RWPE2 (cell line): ENCODE data around the gene ANKRD13A.
"Not testable (repeated sequence)": the region's sequence is repeated elsewhere in the genome, so short reads cannot be mapped to it uniquely, and the experiment has no call there.

Experiments
- ATAC-seq: fragments of 200-7000 bp; cut with Tn5 transposase; 3 replicates; pipeline ENCODE4 v1.9.1; 2021; ENCODE audit warnings: low read depth
- DNase-seq: peaks from one replicate; pipeline ENCODE4 v3.0.0-alpha.2; 2020; ENCODE audit warnings: low spot score
- H3K27ac ChIP-seq: fragments of 450-650 bp; 2 replicates; pipeline ENCODE4 v1.5.1; 2017; ENCODE audit warnings: mild to moderate bottlenecking; ENCODE audit not compliant: poor library complexity, severe bottlenecking
- H3K27me3 ChIP-seq: fragments of 250-450 bp; sonication (Bioruptor Pico); 2 replicates; pipeline ENCODE4 v1.5.1; 2021; ENCODE audit warnings: mild to moderate bottlenecking, moderate library complexity; ENCODE audit not compliant: insufficient read depth, poor library complexity, severe bottlenecking
- H3K36me3 ChIP-seq: fragments of 250-450 bp; sonication (Bioruptor Pico); 2 replicates; pipeline ENCODE4 v1.5.1; 2020; ENCODE audit warnings: low read depth, mild to moderate bottlenecking, moderate library complexity
- H3K4me1 ChIP-seq: fragments of 250-450 bp; sonication (Bioruptor Pico); 2 replicates; pipeline ENCODE4 v1.5.1; 2021; ENCODE audit warnings: mild to moderate bottlenecking, moderate library complexity; ENCODE audit not compliant: insufficient read depth, poor library complexity, severe bottlenecking
- H3K4me3 ChIP-seq: fragments of 250-450 bp; sonication (Bioruptor Pico); 2 replicates; pipeline ENCODE4 v1.5.1; 2021; ENCODE audit warnings: mild to moderate bottlenecking, moderate library complexity; ENCODE audit not compliant: severe bottlenecking
- H3K9me3 ChIP-seq: fragments of 250-450 bp; sonication (Bioruptor Pico); 2 replicates; pipeline ENCODE4 v1.5.1; 2021; ENCODE audit warnings: mild to moderate bottlenecking, moderate library complexity; ENCODE audit not compliant: severe bottlenecking
- CTCF ChIP-seq: fragments of 450-650 bp; IDR thresholded peaks from one replicate; pipeline ENCODE4 v1.5.1; 2017; ENCODE audit warnings: mild to moderate bottlenecking, moderate library complexity; ENCODE audit not compliant: poor library complexity, severe bottlenecking

The ANKRD13A gene

GRCh38 chr12:110007881-110008280 is 8.7 kb downstream of the ANKRD13A start:
- Histone ChIP-seq H3K4me3 (no peak overlapping the region), H3K36me3 (peaks cover 20% of the 10 kb centered on the region), H3K9me3 (no peaks in the 10 kb centered on the region), H3K4me1 (peaks cover 10% of the 10 kb centered on the region), H3K27ac (no peak overlapping the region), H3K27me3 (no peaks in the 10 kb centered on the region)
- ATAC-seq = no peak
- no peak for TF ChIP-seq CTCF
- DNase-seq = no peak

GRCh38 chr12:110008681-110009398 is 9.6 kb downstream of the ANKRD13A start:
- H3K36me3 ChIP-seq = peaks cover 26% of the 10 kb centered on the region
- not testable (repeated sequence) for H3K4me1 ChIP-seq, H3K27ac ChIP-seq, DNase-seq, H3K27me3 ChIP-seq, H3K9me3 ChIP-seq, H3K4me3 ChIP-seq, ATAC-seq

GRCh38 chr12:110010853-110011723 is 11.9 kb downstream of the ANKRD13A start:
- H3K27me3 ChIP-seq = no peaks in the 10 kb centered on the region
- ATAC-seq = no peak
- DNase-seq = no peak
- H3K4me3 ChIP-seq = no peak overlapping the region
- TF ChIP-seq CTCF = no peak
- no peaks in the 10 kb centered on the region for H3K9me3 ChIP-seq
- H3K36me3 ChIP-seq = peaks cover 32% of the 10 kb centered on the region
- H3K4me1 ChIP-seq = peaks cover 3% of the 10 kb centered on the region
- no peak overlapping the region for H3K27ac ChIP-seq

GRCh38 chr12:110012137-110012536 is 12.9 kb downstream of the ANKRD13A start:
- no peak for TF ChIP-seq CTCF
- Histone ChIP-seq H3K9me3 (no peaks in the 10 kb centered on the region), H3K4me3 (no peak overlapping the region), H3K27ac (no peak overlapping the region), H3K4me1 (peaks cover 3% of the 10 kb centered on the region), H3K27me3 (no peaks in the 10 kb centered on the region), H3K36me3 (peaks cover 42% of the 10 kb centered on the region)
- ATAC-seq (no peak), DNase-seq (no peak)

GRCh38 chr12:110012659-110013058 is 13.4 kb downstream of the ANKRD13A start:
- peaks cover 46% of the 10 kb centered on the region for H3K36me3 ChIP-seq
- no peaks in the 10 kb centered on the region for H3K9me3 ChIP-seq
- no peak for TF ChIP-seq CTCF
- H3K4me3 ChIP-seq = no peak overlapping the region
- H3K27me3 ChIP-seq = no peaks in the 10 kb centered on the region
- no peak overlapping the region for H3K27ac ChIP-seq
- no peak for DNase-seq
- H3K4me1 ChIP-seq = peaks cover 3% of the 10 kb centered on the region
- ATAC-seq = no peak
